H4 (cell line): ENCODE results near the gene ARSG. TPM values are rescaled to one million over a fixed set of nuclear protein-coding genes. Genes with fewer than 3 reads are reported as not detected.
"Not testable (repeated sequence)": the region's sequence is repeated elsewhere in the genome, so short reads cannot be mapped to it uniquely, and the experiment has no call there.

Experiments used
- DNase-seq: peaks from one replicate; pipeline ENCODE4 v3.0.0-alpha.2; 2015; ENCODE audit warnings: low spot score
- total RNA-seq: library from RNA; depleted of rRNA; stranded (reverse); fragments of >200 nt; shearing (Covaris generic); gene quantifications from 2 replicates; pipeline ENCODE4 v1.2.3, GENCODE V29; 2014

Gene ARSG
- total RNA-seq, 1 experiment from 2014 or later: 5.9 TPM

GRCh38 chr17:68305142-68305541 is 13.8 kb downstream of the ARSG start:
- no peak for DNase-seq

- no peak for DNase-seq
Measured at GRCh38 chr17:68306819-68307218, 15.5 kb downstream of the ARSG start.

DNA sequence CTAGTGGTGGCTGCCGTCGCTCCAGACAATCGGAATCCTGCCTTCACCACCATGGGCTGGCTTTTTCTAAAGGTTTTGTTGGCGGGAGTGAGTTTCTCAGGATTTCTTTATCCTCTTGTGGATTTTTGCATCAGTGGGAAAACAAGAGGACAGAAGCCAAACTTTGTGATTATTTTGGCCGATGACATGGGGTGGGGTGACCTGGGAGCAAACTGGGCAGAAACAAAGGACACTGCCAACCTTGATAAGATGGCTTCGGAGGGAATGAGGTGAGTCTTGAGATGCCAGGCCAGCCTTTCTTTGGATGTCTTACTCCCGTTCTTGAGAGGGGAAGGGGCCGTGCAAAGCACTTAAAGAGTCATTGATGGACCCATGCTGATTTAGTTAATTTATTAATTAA is 16.1 kb downstream of the ARSG start:
- no peak for DNase-seq

GRCh38 chr17:68308486-68308885 is 17.2 kb downstream of the ARSG start:
- not testable (repeated sequence) for DNase-seq

- DNase-seq: not testable (repeated sequence)
Measured at GRCh38 chr17:68309066-68309670, 17.9 kb downstream of the ARSG start.

DNA sequence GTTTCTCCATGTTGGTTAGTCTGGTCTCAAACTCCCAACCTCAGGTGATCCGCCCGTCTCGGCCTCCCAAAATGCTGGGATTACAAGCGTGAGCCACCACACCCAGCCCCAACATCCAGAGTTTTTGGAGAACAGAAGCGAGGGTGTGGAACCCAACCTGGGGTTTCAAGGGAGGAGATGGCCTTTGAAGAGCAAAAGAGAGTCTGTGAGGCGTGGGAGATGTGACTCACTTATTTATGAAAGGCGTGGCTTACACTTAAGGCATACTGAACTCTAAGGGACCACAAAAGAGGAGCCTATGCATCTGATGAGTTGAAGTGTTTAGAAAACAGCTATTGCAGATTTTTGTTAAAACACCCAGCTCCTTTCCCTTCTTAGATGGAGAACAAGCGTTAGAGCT is 18.9 kb downstream of the ARSG start:
- DNase-seq: no peak

GRCh38 chr17:68314916-68315535 is 23.7 kb downstream of the ARSG start:
- no peak for DNase-seq

GRCh38 chr17:68315930-68316329 is 24.6 kb downstream of the ARSG start:
- no peak for DNase-seq

DNA sequence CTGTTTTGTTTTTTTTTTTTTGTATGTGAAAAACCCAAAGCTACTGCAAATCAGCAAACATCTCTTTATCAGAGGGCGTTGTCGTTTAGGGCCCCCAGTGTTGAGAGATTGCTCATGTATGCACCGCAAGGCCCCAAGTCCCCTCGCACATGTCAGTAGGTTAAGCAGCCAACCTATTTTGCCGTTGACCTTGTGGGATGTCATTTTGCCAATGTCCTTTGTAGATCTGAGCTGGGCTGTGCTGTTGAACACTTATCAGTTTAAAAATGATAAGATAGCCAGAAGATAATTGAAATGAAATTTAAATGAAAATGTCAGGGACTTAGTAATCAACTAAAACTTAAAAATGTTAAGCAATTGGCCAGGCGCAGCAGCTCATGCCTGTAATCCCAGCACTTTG is 26.2 kb downstream of the ARSG start:
- no peak for DNase-seq

GRCh38 chr17:68318103-68318991 is 27.1 kb downstream of the ARSG start:
- peak; percentile 88 for DNase-seq

DNA sequence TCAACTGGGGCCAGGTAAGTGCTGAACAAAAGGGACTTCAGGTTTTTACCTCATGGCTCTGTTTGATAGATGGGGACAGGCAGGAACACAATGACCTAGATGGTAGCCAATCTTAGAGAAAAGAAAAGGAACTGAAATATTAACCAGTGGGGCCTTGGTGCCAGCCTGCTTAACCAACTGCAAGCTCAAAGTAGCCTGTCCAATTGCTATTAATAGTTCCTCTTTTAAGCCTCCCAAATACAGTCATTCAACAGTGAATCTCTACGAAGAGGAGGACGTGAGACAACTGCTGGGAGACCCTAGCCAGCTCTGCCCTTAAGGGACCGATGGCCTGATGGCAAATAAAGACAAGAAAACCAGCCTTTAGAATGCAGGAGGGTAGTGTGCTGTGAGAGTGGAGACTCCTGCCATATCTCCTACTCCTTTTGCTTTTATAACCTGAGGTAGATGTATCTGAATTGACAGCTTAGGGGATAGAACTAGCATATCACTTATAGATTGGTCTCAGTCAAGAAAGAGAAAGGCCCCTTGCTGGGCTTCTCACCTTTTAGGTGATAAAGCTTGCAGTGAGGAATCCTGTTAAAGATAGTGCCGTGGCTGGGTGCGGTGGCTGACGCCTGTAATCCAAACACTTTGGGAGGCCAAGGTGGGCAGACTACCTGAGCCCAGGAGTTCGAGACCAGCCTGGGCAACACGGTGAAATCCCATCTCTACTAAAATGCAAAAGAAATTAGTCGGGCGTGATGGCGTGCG is 28.3 kb downstream of the ARSG start:
- DNase-seq: no peak

- no peak for DNase-seq
Measured at GRCh38 chr17:68320311-68320865, 29.1 kb downstream of the ARSG start.

DNA sequence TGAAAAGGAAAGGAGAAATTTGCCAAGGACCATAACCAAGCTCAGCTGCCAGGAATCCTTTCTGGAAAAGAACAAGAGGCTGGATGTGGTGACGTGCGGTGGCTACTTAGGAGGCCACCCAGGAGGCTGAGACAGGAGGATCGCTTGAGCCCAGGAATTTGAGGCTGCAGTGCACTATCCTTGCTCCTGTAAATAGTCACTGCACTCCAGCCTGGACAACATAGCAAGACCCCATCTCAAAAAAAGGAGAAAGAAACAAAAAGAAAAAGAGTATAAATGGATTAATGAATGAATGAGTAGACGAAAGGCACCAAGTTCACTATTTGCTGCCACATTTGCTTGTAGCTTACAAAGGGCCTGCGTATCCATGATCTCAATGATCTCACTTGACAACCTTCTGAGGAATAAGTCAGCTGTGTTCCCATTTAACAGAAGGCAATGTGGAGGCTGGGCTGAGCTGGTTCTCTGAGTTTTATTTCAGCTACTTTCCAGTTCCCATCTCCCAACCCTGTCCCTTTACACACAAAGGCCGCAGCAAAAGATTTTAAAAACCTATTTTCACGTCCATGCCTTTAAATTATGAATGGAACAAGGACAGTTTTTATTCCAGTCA is 29.8 kb downstream of the ARSG start:
- DNase-seq: no peak

DNA sequence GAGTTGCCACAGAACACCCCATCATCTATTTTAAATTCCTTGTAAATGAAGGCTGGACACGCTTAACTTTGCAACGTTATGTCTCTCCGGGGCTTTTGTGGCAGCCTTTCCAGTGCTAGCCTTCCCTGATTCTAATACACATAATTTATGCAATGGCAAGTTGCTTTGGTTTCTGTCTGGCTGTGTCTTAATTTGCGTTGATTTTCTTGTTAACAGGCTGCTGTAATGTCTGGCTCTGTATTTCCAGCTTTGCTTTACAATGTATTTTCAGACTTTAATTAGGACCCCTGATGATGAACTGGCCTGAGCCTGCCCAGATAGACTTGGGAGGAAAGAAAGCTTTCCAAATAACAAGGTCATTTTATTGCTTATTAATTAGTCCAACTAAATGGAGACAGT is 30.3 kb downstream of the ARSG start:
- DNase-seq: no peak

GRCh38 chr17:68322630-68323029 is 31.3 kb downstream of the ARSG start:
- DNase-seq: no peak

GRCh38 chr17:68324114-68324513 is 32.8 kb downstream of the ARSG start:
- DNase-seq: no peak

- no peak for DNase-seq
Measured at GRCh38 chr17:68324654-68325336, 33.5 kb downstream of the ARSG start.

DNA sequence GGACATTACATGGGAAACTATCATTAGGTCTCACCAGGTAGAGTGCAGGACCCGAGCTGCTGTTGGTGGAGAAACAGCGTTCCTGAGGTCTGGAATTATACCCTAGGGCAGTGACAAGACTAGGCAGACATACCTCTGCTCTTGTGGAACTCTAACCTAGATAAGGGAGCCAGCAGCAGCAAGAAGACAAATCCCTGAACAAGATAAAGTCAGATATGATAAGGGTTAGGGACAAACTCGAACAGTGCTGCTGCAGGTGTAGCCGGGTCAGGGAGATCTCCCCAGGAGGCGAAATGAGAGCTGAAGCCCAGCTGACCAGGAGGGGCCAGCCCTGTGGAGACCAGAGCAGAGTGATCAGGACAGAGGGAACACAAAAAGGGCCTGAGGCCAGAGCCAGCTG is 34.7 kb downstream of the ARSG start:
- no peak for DNase-seq

DNA sequence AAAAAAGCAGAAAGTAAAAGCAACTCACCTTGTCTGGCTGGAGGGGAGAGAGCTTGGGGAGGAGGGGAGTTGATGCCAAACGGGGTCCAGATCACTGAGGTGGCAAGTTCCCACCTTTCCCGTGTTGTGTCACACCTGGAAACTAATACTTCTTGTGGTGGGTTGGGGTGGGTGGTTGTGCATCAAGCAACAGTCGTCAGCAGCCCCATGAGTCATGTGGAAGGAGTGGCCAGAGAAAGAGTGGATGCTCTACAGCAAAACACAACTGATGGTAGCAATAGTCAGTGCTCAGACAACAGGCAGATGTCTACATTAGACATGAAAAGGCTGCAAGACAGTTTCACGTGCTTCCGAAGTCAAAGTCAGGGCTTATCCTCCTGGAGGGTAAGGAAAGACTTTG is 35.4 kb downstream of the ARSG start:
- no peak for DNase-seq

- no peak for DNase-seq
Measured at GRCh38 chr17:68327823-68328557, 36.7 kb downstream of the ARSG start.
